ENCODE results near the gene ANO6. TPM values are rescaled to one million over a fixed set of nuclear protein-coding genes. Genes with fewer than 3 reads are reported as not detected.

Gene ANO6
- total RNA-seq, 1 experiment from 2014 or later: 34.2 TPM

- no peaks in the 10 kb centered on the region for H3K36me3 Mint-ChIP-seq (ENCODE audit: insufficient read depth, unreplicated experiment)
- no peaks in the 10 kb centered on the region for H3K4me1 Mint-ChIP-seq (ENCODE audit: low read depth, unreplicated experiment)
- BruUV-seq (replicated peaks): no TSS peak
- H3K4me3 Mint-ChIP-seq (ENCODE audit: low read depth, unreplicated experiment): no peak overlapping the region
- H3K9me3 Mint-ChIP-seq (ENCODE audit: low read depth, unreplicated experiment): no peaks in the 10 kb centered on the region
- TF ChIP-seq, protein P1, sequence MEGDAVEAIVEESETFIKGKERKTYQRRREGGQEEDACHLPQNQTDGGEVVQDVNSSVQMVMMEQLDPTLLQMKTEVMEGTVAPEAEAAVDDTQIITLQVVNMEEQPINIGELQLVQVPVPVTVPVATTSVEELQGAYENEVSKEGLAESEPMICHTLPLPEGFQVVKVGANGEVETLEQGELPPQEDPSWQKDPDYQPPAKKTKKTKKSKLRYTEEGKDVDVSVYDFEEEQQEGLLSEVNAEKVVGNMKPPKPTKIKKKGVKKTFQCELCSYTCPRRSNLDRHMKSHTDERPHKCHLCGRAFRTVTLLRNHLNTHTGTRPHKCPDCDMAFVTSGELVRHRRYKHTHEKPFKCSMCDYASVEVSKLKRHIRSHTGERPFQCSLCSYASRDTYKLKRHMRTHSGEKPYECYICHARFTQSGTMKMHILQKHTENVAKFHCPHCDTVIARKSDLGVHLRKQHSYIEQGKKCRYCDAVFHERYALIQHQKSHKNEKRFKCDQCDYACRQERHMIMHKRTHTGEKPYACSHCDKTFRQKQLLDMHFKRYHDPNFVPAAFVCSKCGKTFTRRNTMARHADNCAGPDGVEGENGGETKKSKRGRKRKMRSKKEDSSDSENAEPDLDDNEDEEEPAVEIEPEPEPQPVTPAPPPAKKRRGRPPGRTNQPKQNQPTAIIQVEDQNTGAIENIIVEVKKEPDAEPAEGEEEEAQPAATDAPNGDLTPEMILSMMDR (IDR thresholded peaks at IDR 0.05; ENCODE audit: unreplicated experiment): no peak
- intact Hi-C loops (cut with micrococcal nuclease; ENCODE audit: unreplicated experiment): no loop called here
- DNase-seq: no peak
- CTCF ChIA-PET: no interaction called here
- no peak overlapping the region for H3K27ac Mint-ChIP-seq (ENCODE audit: unreplicated experiment)
- H3K27me3 Mint-ChIP-seq (ENCODE audit: unreplicated experiment): no peaks in the 10 kb centered on the region
Observed at GRCh38 chr12:45408729-45409114, 192.8 kb downstream of the ANO6 start.

- Mint-ChIP-seq H3K27me3 (ENCODE audit: unreplicated experiment) (no peaks in the 10 kb centered on the region), H3K4me1 (ENCODE audit: low read depth, unreplicated experiment) (no peaks in the 10 kb centered on the region), H3K27ac (ENCODE audit: unreplicated experiment) (no peak overlapping the region), H3K4me3 (ENCODE audit: low read depth, unreplicated experiment) (no peak overlapping the region), H3K36me3 (ENCODE audit: insufficient read depth, unreplicated experiment) (no peaks in the 10 kb centered on the region), H3K9me3 (ENCODE audit: low read depth, unreplicated experiment) (no peaks in the 10 kb centered on the region)
- intact Hi-C loops (cut with micrococcal nuclease; ENCODE audit: unreplicated experiment): no loop called here
- no peak for DNase-seq
- BruUV-seq (replicated peaks): no TSS peak
- CTCF ChIA-PET: no interaction called here
- TF ChIP-seq, protein P1 (IDR thresholded peaks at IDR 0.05; ENCODE audit: unreplicated experiment): no peak
Observed at GRCh38 chr12:45409966-45410365, 194.1 kb downstream of the ANO6 start.

- no peaks in the 10 kb centered on the region for H3K27me3 Mint-ChIP-seq (ENCODE audit: unreplicated experiment)
- H3K4me1 Mint-ChIP-seq (ENCODE audit: low read depth, unreplicated experiment): no peaks in the 10 kb centered on the region
- H3K27ac Mint-ChIP-seq (ENCODE audit: unreplicated experiment): no peak overlapping the region
- CTCF ChIA-PET: no interaction called here
- no peaks in the 10 kb centered on the region for H3K36me3 Mint-ChIP-seq (ENCODE audit: insufficient read depth, unreplicated experiment)
- H3K4me3 Mint-ChIP-seq (ENCODE audit: low read depth, unreplicated experiment): no peak overlapping the region
- TF ChIP-seq, protein P1 (IDR thresholded peaks at IDR 0.05; ENCODE audit: unreplicated experiment): no peak
- no TSS peak for BruUV-seq (replicated peaks)
- no peak for DNase-seq
- H3K9me3 Mint-ChIP-seq (ENCODE audit: low read depth, unreplicated experiment): no peaks in the 10 kb centered on the region
- intact Hi-C loops (cut with micrococcal nuclease; ENCODE audit: unreplicated experiment): no loop called here
Observed at GRCh38 chr12:45411626-45412025, 195.7 kb downstream of the ANO6 start.

GRCh38 chr12:45415393-45415817, 199.5 kb downstream of the ANO6 start:
- no peak overlapping the region for H3K27ac Mint-ChIP-seq (ENCODE audit: unreplicated experiment)
- TF ChIP-seq, protein P1 (IDR thresholded peaks at IDR 0.05; ENCODE audit: unreplicated experiment): no peak
- H3K9me3 Mint-ChIP-seq (ENCODE audit: low read depth, unreplicated experiment): no peaks in the 10 kb centered on the region
- H3K4me3 Mint-ChIP-seq (ENCODE audit: low read depth, unreplicated experiment): no peak overlapping the region
- no peak for DNase-seq
- no peaks in the 10 kb centered on the region for H3K36me3 Mint-ChIP-seq (ENCODE audit: insufficient read depth, unreplicated experiment)
- BruUV-seq (replicated peaks): no TSS peak
- intact Hi-C loops (cut with micrococcal nuclease; ENCODE audit: unreplicated experiment): no loop called here
- H3K4me1 Mint-ChIP-seq (ENCODE audit: low read depth, unreplicated experiment): no peaks in the 10 kb centered on the region
- no peaks in the 10 kb centered on the region for H3K27me3 Mint-ChIP-seq (ENCODE audit: unreplicated experiment)
- CTCF ChIA-PET: no interaction called here

GRCh38 chr12:45416126-45416525, 200.2 kb downstream of the ANO6 start:
- H3K36me3 Mint-ChIP-seq (ENCODE audit: insufficient read depth, unreplicated experiment): no peaks in the 10 kb centered on the region
- CTCF ChIA-PET: no interaction called here
- H3K9me3 Mint-ChIP-seq (ENCODE audit: low read depth, unreplicated experiment): no peaks in the 10 kb centered on the region
- no peak overlapping the region for H3K4me3 Mint-ChIP-seq (ENCODE audit: low read depth, unreplicated experiment)
- no peak overlapping the region for H3K27ac Mint-ChIP-seq (ENCODE audit: unreplicated experiment)
- DNase-seq: no peak
- BruUV-seq (replicated peaks): no TSS peak
- H3K27me3 Mint-ChIP-seq (ENCODE audit: unreplicated experiment): no peaks in the 10 kb centered on the region
- H3K4me1 Mint-ChIP-seq (ENCODE audit: low read depth, unreplicated experiment): no peaks in the 10 kb centered on the region
- TF ChIP-seq, protein P1 (IDR thresholded peaks at IDR 0.05; ENCODE audit: unreplicated experiment): no peak
- intact Hi-C loops (cut with micrococcal nuclease; ENCODE audit: unreplicated experiment): no loop called here
